ENCODE results near the gene FFAR1. TPM values are rescaled to one million over a fixed set of nuclear protein-coding genes. Genes with fewer than 3 reads are reported as not detected.

Gene FFAR1
- total RNA-seq, 1 experiment from 2014 or later, result 0.44 TPM

DNA sequence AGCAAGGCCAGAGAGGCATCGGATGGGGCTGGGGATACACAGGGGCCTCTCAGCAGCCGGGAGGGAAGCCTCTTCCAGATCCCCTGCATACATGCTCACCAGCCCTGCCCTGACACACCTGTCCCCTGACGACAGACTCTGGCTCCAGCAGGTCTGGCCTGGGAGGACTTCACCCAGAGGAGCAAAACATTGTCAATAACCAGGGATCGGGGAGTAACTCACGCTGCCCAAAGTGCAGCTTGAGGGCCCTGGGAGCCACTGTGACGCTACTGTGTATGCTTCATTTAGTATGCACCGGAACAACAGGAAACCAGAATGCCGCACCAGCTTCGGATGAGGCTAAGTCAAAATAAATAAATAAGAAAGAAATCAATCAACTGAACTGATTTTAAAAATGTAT is 31.1 kb upstream of the FFAR1 start:
- Histone ChIP-seq H3K9me3 (ENCODE audit: insufficient read depth, low read depth) (no peaks in the 10 kb centered on the region), H3K36me3 (ENCODE audit: low read depth) (peaks cover 24% of the 10 kb centered on the region), H3K4me2 (peak overlapping the region; percentile 49; the same call in 1 of the 2 replicates), H3F3A (ENCODE audit: insufficient read depth, low read depth) (peaks cover 59% of the 10 kb centered on the region), H3K27me3 (ENCODE audit: insufficient read depth, low read depth) (no peaks in the 10 kb centered on the region), H3K4me1 (replicated peaks; ENCODE audit: insufficient read depth) (peaks cover 83% of the 10 kb centered on the region), H3K79me2 (ENCODE audit: low read depth) (peaks cover 38% of the 10 kb centered on the region), H2AFZ (no peak overlapping the region), H3K27ac (peak overlapping the region; percentile 98), H4K20me1 (ENCODE audit: insufficient read depth) (no peaks in the 10 kb centered on the region), H3K4me3 (no peak overlapping the region), H3K9me2 (ENCODE audit: insufficient read depth) (no peaks in the 10 kb centered on the region)
- TF ChIP-seq EZH2 (IDR thresholded peaks at IDR 0.05; ENCODE audit: low read depth), result no peak
- TF ChIP-seq, protein P1, sequence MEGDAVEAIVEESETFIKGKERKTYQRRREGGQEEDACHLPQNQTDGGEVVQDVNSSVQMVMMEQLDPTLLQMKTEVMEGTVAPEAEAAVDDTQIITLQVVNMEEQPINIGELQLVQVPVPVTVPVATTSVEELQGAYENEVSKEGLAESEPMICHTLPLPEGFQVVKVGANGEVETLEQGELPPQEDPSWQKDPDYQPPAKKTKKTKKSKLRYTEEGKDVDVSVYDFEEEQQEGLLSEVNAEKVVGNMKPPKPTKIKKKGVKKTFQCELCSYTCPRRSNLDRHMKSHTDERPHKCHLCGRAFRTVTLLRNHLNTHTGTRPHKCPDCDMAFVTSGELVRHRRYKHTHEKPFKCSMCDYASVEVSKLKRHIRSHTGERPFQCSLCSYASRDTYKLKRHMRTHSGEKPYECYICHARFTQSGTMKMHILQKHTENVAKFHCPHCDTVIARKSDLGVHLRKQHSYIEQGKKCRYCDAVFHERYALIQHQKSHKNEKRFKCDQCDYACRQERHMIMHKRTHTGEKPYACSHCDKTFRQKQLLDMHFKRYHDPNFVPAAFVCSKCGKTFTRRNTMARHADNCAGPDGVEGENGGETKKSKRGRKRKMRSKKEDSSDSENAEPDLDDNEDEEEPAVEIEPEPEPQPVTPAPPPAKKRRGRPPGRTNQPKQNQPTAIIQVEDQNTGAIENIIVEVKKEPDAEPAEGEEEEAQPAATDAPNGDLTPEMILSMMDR (conservative IDR thresholded peaks at IDR 0.05), result no peak
- intact Hi-C loops (cut with micrococcal nuclease; ENCODE audit: unreplicated experiment), result loop anchor here (5.0 to 10.0 kb wide), 2 partner anchors 401 to 618 kb away; partner anchors contain the start of genes KMT2B and LRFN3
- ChIA-PET CTCF (no interaction called here), POLR2A (ENCODE audit: unreplicated experiment) (no interaction called here)
- no peak for DNase-seq
- BruUV-seq (replicated peaks), result no TSS peak

DNA sequence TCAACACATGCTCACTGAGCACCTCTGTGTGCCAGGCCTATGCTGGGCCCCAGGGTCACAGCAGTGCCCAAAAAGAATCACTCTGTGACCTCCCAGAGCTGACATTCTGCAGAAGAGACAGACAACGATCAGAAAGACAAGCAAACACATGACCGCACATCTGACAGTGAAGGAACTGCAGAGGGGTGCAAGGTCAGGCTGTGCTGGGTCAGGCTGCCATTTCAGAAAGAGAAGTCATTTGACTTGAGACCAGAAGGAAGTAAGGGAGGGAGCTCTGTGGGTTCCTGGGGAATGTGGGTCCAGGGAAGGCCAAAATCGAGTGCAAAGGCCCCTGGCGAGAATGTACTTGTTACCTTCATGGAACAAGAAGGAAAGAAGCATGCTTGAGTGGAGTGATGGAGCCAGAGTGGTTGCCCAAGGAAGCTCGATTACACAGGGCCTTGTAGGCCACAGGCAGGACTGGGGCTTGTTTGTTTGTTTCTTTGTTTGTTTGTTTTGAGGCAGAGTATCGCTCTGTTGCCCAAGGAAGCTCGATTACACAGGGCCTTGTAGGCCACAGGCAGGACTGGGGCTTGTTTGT is 30.1 kb upstream of the FFAR1 start:
- Histone ChIP-seq H3K79me2 (ENCODE audit: low read depth) (peaks cover 28% of the 10 kb centered on the region), H3K36me3 (ENCODE audit: low read depth) (peaks cover 26% of the 10 kb centered on the region), H4K20me1 (ENCODE audit: insufficient read depth) (no peaks in the 10 kb centered on the region), H2AFZ (no peak overlapping the region), H3K4me2 (peak overlapping the region; percentile 49), H3K27me3 (ENCODE audit: insufficient read depth, low read depth) (no peaks in the 10 kb centered on the region), H3K27ac (peak overlapping the region; percentile 98), H3K4me1 (replicated peaks; ENCODE audit: insufficient read depth) (peaks cover 73% of the 10 kb centered on the region), H3F3A (ENCODE audit: insufficient read depth, low read depth) (peaks cover 59% of the 10 kb centered on the region), H3K4me3 (no peak overlapping the region), H3K9me2 (ENCODE audit: insufficient read depth) (no peaks in the 10 kb centered on the region), H3K9me3 (ENCODE audit: insufficient read depth, low read depth) (no peaks in the 10 kb centered on the region)
- no TSS peak for BruUV-seq (replicated peaks)
- ChIA-PET POLR2A (ENCODE audit: unreplicated experiment) (no interaction called here), CTCF (interaction anchor here (0.5 to 1.5 kb wide), 2 partner anchors 9 to 49 kb away, joined by 4 to 11 read pairs; no protein-coding TSS in a partner anchor)
- intact Hi-C loops (cut with micrococcal nuclease; ENCODE audit: unreplicated experiment), result loop anchor here (1.0 to 10.0 kb wide), 3 partner anchors 48 to 617 kb away; partner anchors contain the start of genes KMT2B and LRFN3
- peak in 1 of 2 experiments; percentile 60 for DNase-seq
- TF ChIP-seq, protein P1 (conservative IDR thresholded peaks at IDR 0.05), result no peak
- TF ChIP-seq EZH2 (IDR thresholded peaks at IDR 0.05; ENCODE audit: low read depth), result no peak

- POLR2A ChIA-PET (ENCODE audit: unreplicated experiment), result interaction anchor here (0.5 to 0.7 kb wide), 5 partner anchors 9 to 287 kb away, joined by 3 to 10 read pairs (median 5); partner anchors contain the start of gene FXYD7
Measured at GRCh38 chr19:35318679-35319448, 28.8 kb upstream of the FFAR1 start.

More at GRCh38 chr19:35318679-35319448, 28.8 kb upstream of the FFAR1 start:
- BruUV-seq (replicated peaks), result TSS peak; percentile 85
- peaks cover 63% of the 10 kb centered on the region for H3K4me1 ChIP-seq (replicated peaks; ENCODE audit: insufficient read depth)
- peaks cover 22% of the 10 kb centered on the region for H3K36me3 ChIP-seq (ENCODE audit: low read depth)
- peak overlapping the region; percentile 98 for H3K27ac ChIP-seq
- CTCF ChIA-PET, result interaction anchor here (0.7 to 1.7 kb wide), 4 partner anchors 10 to 263 kb away, joined by 4 to 5 read pairs (median 4); no protein-coding TSS in a partner anchor
- H2AFZ ChIP-seq, result no peak overlapping the region
- intact Hi-C loops (cut with micrococcal nuclease; ENCODE audit: unreplicated experiment), result loop anchor here (1.0 to 10.0 kb wide), 4 partner anchors 10 to 616 kb away; partner anchors contain the start of genes KMT2B and LRFN3
- H3K4me2 ChIP-seq, result peak overlapping the region; percentile 72
- no peaks in the 10 kb centered on the region for H3K9me2 ChIP-seq (ENCODE audit: insufficient read depth)
- no peaks in the 10 kb centered on the region for H3K9me3 ChIP-seq (ENCODE audit: insufficient read depth, low read depth)
- H4K20me1 ChIP-seq (ENCODE audit: insufficient read depth), result no peaks in the 10 kb centered on the region
- no peak for TF ChIP-seq EZH2 (IDR thresholded peaks at IDR 0.05; ENCODE audit: low read depth)
- TF ChIP-seq, protein P1 (conservative IDR thresholded peaks at IDR 0.05), result no peak
- H3K27me3 ChIP-seq (ENCODE audit: insufficient read depth, low read depth), result no peaks in the 10 kb centered on the region
- peak; percentile 98 to 99 for DNase-seq
- peaks cover 20% of the 10 kb centered on the region for H3K79me2 ChIP-seq (ENCODE audit: low read depth)
- peak overlapping the region; percentile 11; the same call in 1 of the 2 replicates for H3K4me3 ChIP-seq
- H3F3A ChIP-seq (ENCODE audit: insufficient read depth, low read depth), result peaks cover 53% of the 10 kb centered on the region

Data from PC-9 (cell line).